OCI-LY3 (cell line): ENCODE data around the gene TRAPPC12.

ENCODE experiments used
- EZH2phosphoT487 ChIP-seq: fragments of 200-600 bp; shearing (Covaris generic); IDR thresholded peaks from 2 replicates; pipeline ENCODE4 v1.6.1; 2018; ENCODE audit warnings: antibody characterized with exemption, mixed run types, low read depth
- TF ChIP-seq, protein P1 (sequence below): fragments of 200-600, 300-600 bp; sonication (generic); IDR thresholded peaks from 2 replicates; pipeline ENCODE4 v1.5.1; 2014; ENCODE audit warnings: antibody characterized with exemption, low read length, low read depth

GRCh38 chr2:3446381-3446780 lies 66.9 kb downstream of the TRAPPC12 start:
- TF ChIP-seq, protein P1, sequence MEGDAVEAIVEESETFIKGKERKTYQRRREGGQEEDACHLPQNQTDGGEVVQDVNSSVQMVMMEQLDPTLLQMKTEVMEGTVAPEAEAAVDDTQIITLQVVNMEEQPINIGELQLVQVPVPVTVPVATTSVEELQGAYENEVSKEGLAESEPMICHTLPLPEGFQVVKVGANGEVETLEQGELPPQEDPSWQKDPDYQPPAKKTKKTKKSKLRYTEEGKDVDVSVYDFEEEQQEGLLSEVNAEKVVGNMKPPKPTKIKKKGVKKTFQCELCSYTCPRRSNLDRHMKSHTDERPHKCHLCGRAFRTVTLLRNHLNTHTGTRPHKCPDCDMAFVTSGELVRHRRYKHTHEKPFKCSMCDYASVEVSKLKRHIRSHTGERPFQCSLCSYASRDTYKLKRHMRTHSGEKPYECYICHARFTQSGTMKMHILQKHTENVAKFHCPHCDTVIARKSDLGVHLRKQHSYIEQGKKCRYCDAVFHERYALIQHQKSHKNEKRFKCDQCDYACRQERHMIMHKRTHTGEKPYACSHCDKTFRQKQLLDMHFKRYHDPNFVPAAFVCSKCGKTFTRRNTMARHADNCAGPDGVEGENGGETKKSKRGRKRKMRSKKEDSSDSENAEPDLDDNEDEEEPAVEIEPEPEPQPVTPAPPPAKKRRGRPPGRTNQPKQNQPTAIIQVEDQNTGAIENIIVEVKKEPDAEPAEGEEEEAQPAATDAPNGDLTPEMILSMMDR = no peak
- no peak for TF ChIP-seq EZH2phosphoT487
